GM12801 (cell line): ENCODE measurements around the gene RAB27A.

ENCODE experiments used
- CTCF ChIP-seq: IDR thresholded peaks from one replicate; pipeline ENCODE4 v1.5.1; 2011; ENCODE audit warnings: control low read depth; ENCODE audit not compliant: insufficient read length; ENCODE audit errors: extremely low read depth

The RAB27A gene

DNA sequence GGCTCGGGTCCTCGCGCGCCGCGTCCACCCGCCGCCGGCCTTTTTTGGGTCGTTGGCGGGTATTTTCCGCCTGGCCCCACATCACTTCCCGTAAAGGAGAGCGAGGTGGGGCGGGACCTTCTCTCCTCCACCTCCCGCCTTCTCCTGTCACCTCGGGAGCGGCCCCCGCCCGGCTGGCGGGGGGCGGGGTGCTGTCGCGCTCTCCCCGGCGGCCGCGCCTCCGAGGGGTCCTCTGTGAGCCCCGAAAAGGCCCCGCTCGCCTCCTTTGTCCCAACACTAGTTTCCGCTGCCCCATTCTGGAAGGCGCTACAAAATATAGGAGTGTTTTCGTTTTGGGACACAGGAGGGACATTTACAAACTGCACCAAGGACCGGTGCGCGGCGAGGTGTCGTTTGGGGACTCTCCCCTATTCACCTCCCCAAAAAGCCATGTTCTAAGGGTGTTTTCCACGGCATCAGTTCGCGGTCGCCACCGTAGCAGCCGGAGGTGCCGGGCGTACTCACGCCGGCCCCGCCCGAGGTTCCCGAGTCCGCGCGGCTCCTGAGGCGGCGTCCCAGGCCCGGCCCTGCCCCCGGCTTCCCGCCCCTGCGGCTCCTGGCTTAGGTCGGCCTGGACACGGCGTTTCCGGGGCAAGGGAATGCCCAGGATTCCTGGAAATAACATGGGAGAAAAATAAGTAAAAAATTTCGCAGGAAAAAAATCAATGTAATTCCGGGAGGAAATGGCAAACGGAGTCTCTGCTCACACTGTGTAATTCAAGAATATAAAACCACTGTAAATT, at the start of gene RAB27A:
RAB27A (minus strand) TSS at position 68 of the 782 bp plus-strand sequence. CDS start 54,879 bp downstream, outside the sequence.
- TF ChIP-seq CTCF: no peak

- TF ChIP-seq CTCF: no peak
Measured at GRCh38 chr15:55337160-55337559, 47.5 kb upstream of the RAB27A start.

DNA sequence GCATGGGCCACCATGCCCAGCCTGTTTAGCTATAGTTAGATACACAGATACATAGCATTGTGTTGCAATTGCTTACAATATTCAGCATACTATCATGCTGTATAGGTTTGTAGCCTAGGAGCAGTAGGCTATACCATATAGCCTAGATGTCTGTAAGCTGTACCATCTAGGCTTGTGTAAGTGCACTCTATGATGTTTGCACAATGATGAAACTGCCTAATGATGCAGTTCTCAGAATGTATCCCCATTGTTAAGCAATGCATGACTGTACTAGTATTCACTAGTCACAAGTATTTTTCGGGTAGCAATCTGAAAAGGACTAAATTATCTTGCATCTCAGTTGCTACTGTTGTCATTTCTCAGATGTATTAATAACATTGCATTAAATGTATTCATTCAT, 45.4 kb upstream of the RAB27A start:
- TF ChIP-seq CTCF: no peak

DNA sequence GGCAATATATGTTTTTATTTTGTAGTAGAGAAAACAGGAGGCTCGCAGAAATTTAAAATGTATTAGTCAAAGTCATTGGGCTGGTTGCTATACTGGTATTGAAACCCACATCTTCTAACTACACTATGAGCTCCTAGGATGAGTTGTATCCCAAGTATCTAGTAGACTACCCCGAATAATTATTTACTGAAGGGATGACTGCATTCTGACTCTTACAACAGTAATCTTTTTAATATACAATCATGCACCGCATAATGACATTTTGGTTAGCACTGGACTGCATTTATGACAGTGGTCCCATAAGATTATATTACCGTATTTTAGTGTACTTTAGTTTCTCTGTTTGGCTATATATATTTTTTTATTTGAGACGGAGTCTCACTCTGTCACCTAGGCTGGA, 44.8 kb upstream of the RAB27A start:
- no peak for TF ChIP-seq CTCF

DNA sequence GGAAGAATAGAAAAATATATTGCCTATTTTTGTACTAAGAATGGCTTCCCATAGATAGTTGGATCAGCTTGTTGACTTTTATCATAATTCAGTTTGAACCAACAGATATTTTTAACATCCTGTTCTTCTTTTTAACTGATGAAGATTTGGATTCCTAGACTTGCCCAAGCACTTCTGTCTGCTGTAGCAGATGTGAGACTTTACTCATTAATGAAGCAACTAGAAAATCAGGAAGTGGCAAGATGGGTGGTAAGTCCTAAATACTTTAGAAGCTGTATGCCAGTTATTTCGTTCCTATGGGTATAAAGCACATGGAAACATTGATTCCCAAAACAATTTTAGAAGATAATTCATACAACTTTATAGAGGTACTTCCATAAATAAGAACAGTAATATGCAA, 37.8 kb upstream of the RAB27A start:
- no peak for TF ChIP-seq CTCF

- TF ChIP-seq CTCF: no peak
Measured at GRCh38 chr15:55322467-55322866, 32.9 kb upstream of the RAB27A start.

DNA sequence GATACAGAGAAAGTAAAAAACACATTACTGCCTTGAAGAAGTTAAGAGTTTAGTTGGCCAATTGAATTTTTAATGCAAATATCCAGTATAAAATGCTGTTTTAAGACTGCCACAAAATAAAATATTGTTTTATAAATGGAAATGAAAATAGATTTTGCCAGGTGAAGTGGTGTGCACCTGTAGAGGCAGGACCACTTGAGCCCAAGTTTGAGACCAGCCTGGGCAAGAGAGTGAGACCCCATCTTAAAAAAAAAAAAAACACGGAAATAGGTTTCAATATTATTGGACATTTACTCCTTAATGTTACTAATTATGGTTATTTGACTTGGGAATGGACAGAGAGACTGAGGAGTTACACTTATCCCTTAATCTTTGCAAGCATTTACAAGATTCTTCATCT, 31.4 kb upstream of the RAB27A start:
- TF ChIP-seq CTCF: no peak
